HG03460 (cell line): ENCODE data around the gene PPIF.

Experiments
- ATAC-seq: cut with Tn5 transposase; IDR thresholded peaks from one replicate; pipeline ENCODE4 v1.9.1; 2021; ENCODE audit not compliant: unreplicated experiment

The PPIF gene

DNA sequence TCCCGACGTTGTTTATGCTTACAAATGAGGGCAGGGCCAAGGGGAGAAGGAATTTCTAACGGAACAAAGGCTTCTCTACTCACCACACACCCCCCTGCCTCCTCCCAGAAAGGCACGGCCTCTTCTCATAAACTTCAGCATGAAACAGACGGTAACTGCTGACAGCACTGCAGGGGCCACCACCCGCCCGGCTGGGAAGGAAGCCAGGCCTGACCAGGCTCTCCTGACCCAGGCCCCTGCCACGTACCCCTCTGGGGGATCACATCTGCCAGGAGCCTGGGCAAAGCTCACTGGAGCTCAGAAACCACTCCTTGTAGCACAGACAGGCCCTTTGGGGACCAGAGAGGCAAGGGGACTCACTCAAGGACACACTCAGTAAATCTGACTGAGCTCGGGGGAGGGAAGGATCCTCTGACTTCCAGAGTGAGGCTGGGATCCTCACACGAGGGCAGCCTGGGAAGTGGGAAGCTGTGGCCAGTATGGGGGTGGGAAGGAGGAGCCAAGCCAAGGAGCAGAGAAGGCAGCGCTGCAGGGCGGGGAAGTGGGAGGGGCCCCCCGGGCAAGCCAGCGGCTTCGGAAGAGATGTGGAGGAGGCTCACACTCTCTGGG is 52.1 kb downstream of the PPIF start:
- ATAC-seq = no peak

DNA sequence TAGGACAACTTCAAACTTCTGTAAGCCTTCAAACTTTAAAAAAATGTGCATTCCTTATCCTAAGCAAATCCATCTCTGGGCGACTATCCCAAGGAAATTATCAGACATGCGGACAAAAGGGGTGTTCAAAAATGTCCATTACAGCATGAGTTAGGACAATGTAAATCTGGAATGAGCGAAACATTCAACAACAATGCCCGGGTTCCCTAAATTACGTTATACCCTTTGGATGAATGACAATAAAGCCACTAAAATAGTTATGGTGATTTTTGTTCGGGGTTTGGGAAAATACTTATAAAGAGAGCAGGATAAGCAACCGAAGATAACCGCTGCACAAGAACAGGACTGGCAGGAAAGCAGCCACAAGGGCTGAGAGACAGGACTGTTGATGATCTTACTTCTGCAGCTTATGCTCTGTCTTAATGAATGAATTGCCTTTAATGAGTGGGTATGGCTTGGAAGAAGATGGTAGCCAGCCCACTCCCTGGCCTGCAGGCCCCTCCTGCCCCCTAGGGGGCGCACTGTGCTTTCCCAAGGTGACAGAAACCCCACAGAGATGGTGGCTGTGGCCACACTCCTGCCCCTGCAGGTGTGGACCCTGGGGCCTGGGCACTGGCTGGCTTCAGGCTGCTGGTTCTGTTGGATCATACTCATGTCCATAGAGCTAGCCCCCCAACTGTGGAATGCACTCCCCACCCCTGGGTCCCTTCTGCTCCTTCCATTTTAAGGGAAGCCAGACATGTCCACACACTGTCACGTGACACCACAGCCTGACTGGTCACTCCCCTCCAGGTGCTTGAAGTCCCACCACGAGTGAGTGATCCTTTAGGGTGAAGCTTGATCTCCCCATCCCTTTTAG is 53.1 kb downstream of the PPIF start:
- ATAC-seq = peak; percentile 62

DNA sequence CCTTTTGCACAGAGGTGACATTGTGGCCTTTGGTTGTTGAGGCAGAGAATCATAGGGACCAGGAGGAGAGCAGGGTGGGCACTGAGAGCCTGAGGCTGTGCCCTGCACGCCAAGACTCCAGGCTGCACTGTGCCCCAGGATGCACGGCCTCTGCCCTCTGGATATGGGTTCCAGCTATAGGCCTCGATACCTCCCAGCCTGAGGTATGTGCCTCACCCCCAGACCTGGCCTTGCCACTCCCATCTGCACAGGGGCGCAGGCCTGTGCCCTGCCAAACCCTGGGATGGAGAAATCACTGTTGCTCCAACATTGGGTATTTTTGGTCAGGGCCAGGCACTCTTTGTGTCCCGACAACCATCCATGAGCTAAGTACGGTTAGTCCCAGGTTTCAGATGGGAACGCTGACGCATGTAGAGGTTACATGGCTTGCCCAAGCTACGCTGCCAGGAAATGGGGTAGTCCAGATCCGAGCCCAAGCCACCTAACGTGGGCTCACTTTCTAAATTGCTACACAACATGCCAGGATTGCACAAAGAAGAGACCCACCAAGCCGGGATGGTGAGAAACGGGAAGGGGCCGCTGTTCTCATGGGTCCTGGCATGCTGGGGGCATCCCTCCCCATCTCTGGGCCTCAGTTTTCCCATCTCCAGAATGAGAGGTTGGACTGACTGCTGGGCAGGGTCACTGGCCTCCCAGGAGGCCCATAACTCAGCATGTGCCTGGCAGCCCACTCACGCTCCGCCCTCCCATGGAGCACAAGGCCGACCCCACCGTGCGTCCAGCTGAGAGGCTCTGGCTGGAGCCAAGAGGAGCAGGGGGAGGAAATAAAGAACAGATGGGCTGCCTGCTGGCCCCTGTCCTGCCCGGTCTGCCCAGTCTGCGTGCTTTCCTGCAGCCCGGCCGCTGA is 54.0 kb downstream of the PPIF start:
- ATAC-seq = no peak

DNA sequence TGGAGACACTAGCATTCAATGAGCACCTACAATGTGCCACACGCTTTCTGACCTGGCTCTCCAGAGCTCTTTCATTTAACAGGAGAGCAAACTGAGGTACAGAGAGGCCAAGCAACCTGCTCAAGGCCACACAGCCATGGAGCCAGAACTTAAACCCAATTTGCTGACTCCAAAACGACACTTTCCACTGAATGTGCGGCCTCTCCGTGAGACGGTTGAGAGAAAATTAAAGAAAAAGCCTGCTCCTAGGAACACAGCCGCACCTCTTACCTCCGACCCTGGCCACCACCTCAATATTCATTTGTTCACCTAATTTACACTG is 55.3 kb downstream of the PPIF start:
- ATAC-seq = no peak

DNA sequence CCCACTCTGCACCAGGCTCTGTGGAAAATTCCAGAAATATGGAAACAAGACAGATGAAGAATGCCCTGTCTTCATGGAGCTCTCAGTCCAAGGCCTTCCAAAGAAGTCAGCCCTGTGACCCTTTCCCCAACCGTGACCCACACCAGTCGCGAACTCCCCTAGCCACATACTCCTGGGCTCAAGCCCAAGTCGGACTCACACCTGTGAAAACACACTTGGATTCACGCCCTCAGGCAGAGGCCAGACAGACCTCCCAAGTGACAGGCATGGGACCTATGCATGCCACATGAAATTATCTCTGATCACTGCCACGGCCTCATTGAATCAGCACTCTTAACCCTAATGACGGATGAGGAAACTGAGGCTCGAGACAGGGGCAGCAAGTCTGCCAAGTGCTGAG is 55.7 kb downstream of the PPIF start:
- no peak for ATAC-seq

DNA sequence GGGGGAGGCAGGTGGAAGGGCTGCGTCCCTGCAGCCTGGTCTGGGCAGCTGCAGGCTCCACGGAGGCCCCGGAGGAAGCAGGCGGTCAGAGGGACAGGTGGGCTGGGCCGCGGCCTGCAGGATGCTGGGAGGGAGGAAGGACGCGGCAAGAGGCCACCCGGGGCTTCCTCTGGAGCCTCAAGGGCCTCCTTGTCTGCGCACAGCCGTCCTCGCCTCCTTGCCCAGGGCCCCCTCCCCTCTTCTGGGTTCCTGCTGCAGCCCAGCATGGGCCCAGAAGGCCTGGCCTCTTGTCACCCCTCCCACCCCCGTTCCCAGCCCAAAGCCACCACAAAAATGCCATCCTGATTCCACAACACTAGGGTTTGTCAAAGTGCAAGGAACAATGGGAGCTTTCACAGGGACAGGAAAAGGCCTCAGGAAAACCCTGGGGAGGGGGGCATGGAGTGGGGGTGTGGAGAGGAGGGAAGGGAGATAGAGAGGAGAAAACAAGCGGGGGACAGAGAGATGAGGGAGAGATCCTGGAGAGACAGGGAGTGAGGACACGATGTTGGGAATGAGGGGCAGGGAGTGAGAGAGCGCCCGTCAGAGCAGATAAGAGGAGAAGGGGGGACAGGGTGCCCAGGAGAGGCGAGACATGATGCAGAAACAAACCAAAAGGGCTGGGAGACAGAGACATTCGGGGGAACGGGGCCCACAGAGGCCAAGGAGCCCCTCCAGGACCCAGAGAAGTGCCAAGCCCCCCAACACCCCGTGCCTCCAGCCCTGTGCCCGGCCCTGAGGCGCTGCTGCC is 56.4 kb downstream of the PPIF start:
- ATAC-seq = no peak

DNA sequence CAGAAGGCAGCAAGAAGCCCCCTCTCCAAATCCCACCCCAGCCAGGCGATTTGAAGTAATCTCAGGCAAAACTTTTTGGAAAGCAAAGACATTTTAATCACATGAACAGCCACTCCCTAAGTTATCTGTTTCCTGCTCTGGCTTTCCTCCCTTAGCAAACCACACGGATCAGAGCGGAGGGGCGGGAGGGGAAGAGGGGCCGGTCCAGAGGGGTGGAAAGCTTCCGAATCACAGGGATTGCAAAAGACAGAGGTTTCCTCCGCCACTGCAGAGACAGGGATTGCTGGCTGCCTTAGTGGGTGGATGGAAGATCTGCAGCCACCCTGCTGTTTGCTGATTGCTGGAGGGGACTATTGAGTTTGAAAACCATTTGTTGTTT is 57.0 kb downstream of the PPIF start:
- ATAC-seq = no peak

DNA sequence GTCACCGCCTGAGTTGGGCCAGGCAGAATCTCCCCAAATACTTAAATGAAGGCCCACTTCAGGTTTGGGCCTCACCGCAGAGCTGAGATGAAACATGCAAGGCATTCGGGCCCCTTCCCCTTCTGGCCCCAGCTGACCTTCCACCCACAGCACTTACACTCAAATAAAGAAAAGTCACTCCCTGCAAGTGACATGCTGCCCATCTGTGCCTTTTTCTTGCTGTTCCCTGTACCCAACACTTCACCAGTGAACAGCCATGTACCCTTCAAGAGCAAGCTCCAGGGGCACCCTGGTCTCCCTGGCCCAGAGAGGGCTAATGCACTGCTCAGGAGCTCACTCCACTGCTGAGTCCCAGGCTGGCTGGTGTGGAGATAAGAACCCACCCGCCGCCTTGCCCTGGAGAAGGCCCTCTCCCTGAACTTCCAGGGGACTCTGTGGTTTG is 57.4 kb downstream of the PPIF start:
- ATAC-seq = no peak
